ENCODE data around the gene RGS3.

The RGS3 gene

DNA sequence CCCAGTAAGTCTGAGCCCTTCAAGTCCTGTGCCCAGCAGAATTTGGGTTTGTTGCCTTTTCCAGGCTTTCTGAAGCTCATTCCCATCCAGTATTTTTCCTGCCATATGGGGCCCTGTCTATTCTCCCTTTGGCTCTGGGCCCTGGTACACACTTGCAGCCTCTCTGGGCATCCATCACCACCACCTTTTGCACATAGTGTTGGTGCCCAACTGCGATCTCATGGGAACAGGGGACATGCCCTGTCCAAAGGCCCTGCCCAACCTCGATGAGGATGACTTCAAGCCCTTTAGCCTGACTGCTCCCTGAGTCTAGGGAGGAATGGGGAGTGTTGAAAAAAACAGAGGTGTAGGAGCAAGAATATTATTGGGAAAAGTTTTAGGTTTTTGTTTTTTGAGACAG, 11.5 kb downstream of the RGS3 start:
- H3K4me3 ChIP-seq (ENCODE audit: low read depth, low read length) = no peak overlapping the region
- TF ChIP-seq, protein P1, sequence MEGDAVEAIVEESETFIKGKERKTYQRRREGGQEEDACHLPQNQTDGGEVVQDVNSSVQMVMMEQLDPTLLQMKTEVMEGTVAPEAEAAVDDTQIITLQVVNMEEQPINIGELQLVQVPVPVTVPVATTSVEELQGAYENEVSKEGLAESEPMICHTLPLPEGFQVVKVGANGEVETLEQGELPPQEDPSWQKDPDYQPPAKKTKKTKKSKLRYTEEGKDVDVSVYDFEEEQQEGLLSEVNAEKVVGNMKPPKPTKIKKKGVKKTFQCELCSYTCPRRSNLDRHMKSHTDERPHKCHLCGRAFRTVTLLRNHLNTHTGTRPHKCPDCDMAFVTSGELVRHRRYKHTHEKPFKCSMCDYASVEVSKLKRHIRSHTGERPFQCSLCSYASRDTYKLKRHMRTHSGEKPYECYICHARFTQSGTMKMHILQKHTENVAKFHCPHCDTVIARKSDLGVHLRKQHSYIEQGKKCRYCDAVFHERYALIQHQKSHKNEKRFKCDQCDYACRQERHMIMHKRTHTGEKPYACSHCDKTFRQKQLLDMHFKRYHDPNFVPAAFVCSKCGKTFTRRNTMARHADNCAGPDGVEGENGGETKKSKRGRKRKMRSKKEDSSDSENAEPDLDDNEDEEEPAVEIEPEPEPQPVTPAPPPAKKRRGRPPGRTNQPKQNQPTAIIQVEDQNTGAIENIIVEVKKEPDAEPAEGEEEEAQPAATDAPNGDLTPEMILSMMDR (IDR thresholded peaks at IDR 0.05; ENCODE audit: low read depth, low read length) = no peak

DNA sequence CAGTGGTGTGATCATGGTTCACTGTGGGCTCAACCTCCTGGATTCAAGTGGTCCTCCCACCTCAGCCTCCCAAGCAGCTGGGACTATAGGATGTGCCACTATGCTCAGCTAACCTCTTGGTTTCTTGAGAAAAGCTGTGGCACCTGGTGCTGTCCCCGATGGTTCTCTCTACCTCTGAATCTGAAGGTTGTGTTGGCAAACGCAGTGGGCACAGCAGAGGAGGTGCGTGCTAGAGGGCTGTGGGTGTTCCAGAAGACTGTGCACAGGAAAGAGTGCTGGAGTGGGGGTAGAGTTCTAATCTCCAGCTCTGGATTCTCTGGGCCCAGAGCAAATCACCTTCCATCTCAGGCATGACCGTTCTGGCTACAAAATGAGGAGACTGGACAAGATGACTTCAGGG, 12.5 kb downstream of the RGS3 start:
- H3K4me3 ChIP-seq (ENCODE audit: low read depth, low read length) = no peak overlapping the region
- TF ChIP-seq, protein P1 (IDR thresholded peaks at IDR 0.05; ENCODE audit: low read depth, low read length) = no peak

DNA sequence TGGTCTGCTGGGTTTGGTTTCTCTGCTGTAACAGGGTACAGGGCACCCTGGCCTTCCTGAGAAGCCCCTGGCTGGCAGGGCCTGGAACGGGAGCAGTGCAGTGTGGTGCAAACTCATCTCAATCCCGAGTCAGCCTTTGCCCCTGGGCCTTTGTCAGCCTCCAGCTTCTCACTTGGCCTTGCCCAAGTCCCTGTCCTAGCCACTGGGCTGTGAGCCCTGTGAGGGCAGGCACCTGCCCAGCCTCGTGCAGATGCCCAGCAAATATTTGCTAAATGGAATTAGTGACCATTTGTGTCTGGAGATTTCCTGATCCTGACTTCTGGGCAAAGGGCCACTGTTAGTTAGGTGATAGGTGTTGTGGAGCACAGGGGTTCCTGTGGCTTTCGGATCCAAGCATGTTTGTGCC, 13.0 kb downstream of the RGS3 start:
- no peak overlapping the region for H3K4me3 ChIP-seq (ENCODE audit: low read depth, low read length)
- TF ChIP-seq, protein P1 (IDR thresholded peaks at IDR 0.05; ENCODE audit: low read depth, low read length) = no peak

DNA sequence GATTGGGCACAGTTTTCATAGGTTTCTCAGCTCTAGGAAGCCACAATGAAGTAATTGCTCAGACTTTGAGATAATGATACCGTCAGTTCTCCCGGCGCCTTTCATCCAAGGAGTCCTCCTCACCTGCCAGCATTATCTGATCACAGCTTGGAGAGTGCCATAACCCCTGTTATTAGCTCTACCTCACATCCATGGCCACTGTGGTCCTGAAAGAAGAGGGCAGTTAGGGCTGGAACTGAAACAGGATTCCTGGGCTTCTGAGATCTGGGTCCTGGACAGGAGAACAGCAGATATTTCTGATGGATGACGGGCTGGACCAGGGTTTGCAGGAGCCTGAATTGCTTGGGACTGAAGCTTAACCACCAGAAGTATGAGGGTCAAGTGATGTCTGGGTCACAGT, 13.5 kb downstream of the RGS3 start:
- TF ChIP-seq, protein P1 (IDR thresholded peaks at IDR 0.05; ENCODE audit: low read depth, low read length) = no peak
- no peak overlapping the region for H3K4me3 ChIP-seq (ENCODE audit: low read depth, low read length)

DNA sequence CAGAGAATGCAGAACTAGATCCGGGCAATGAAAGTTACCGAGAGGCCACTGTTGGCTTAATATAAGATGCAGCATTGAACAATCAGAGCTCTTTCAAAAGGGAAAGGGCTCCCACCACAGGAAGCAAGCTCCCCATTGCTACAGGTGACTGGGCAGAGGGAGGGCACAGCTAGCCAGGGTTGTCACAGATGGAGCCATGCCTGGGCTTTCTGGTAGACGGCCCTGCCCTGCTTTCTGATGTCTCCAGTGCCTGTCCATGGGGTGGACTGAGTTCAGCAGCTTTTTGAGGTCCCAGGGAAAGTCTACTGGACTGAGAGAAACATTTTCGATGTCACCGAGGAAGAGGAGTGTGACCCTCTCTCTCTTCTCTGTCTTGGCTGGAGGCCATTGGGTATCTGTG, 14.1 kb downstream of the RGS3 start:
- no peak overlapping the region for H3K4me3 ChIP-seq (ENCODE audit: low read depth, low read length)
- TF ChIP-seq, protein P1 (IDR thresholded peaks at IDR 0.05; ENCODE audit: low read depth, low read length) = no peak

DNA sequence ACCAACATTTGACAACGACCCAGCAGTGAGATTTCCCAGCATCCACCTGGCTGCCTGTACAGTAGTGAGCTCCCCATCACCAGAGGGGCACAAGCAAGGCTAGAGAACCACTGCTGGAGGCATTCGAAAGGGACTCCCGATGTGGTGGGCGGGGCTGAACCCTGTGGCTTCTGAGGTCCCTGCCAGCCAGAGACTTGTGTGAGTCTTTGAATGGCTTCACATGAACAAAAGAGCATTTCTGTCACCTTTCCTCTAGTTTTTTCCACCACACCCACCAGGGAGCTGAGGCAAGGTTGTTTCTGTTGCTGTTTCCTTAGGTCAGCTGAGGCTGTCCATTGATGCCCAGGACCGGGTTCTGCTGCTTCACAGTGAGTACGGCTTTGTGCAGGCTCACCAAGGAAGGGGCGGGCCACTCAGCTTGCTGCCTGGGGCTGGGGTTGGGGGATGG, 15.7 kb downstream of the RGS3 start:
- TF ChIP-seq, protein P1 (IDR thresholded peaks at IDR 0.05; ENCODE audit: low read depth, low read length) = no peak
- no peak overlapping the region for H3K4me3 ChIP-seq (ENCODE audit: low read depth, low read length)

DNA sequence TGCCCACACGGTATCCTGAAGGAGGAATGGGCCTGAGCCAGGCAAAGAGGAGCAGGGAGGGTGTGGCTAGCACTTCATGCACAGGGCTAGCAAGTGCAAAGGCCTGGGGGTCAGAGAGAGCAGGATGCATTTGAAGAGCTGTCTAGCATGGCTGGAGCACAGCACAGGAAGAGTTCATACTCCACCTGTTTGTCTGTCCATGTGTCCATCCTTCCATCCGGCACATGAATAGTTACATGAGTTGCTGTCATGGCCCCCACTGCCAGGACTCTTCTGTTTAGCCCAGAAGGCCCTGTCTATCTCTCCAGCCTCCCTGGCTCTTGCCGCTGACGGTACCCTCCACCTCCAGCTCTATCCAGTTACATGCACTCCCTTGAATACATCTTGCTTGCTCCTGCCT, 17.1 kb downstream of the RGS3 start:
- TF ChIP-seq, protein P1 (IDR thresholded peaks at IDR 0.05; ENCODE audit: low read depth, low read length) = no peak
- H3K4me3 ChIP-seq (ENCODE audit: low read depth, low read length) = no peak overlapping the region

Measured in WI38 (cell line).